Measurements from ENCODE around the gene LIPN. TPM values are rescaled to one million over a fixed set of nuclear protein-coding genes. Genes with fewer than 3 reads are reported as not detected.

The LIPN gene
- total and polyA plus RNA-seq, 8 donors, result 1.1 TPM; not detected in 7

DNA sequence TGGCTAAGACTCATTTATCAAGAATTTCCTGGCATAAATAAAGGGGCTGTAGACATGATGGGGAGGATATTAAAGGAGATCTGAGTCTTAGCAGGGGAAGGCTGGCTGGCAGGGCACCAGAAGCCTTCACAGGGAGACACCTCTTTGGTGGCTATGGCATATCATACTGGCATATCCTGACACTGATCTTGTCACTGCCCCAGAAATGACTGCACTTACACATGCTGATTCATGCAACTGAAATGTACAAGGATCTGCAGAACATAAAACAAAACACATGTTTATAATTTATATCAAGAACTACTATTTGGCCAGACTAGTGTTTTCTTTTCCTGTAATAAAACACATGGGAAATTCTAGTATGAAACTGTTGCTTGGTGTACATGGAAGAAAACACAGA is 5.5 kb upstream of the LIPN start:
- Histone ChIP-seq H3K27me3 (no peaks in the 10 kb centered on the region), H3K9me3 (peaks cover 0 to 2% (median under 1%) of the 10 kb centered on the region in 4 donors), H3K27ac (no peak overlapping the region), H3K36me3 (no peaks in the 10 kb centered on the region), H3K4me1 (no peaks in the 10 kb centered on the region), H3K4me3 (no peak overlapping the region)
- intact Hi-C loops (cut with DNase I; ENCODE audit: low total_unique reads), result no loop called here
- no peak for DNase-seq
- no peak for TF ChIP-seq POLR2A (IDR thresholded peaks at IDR 0.05)
- no peak for TF ChIP-seq EP300 (IDR thresholded peaks at IDR 0.05)
- no peak for TF ChIP-seq POLR2AphosphoS5 (IDR thresholded peaks at IDR 0.05)
- no peak for TF ChIP-seq CTCF (IDR thresholded peaks at IDR 0.05)

- WGBS, 5 donors, result 66 to 80% (median 74%) methylated on average over 3 of the region's 3 CpGs
- H3K27ac ChIP-seq, result no peak overlapping the region
Measured at GRCh38 chr10:88755753-88756152, 4.1 kb upstream of the LIPN start.

GRCh38 chr10:88756660-88757059 is 3.2 kb upstream of the LIPN start:
- no peaks in the 10 kb centered on the region for H3K4me1 ChIP-seq
- no peaks in the 10 kb centered on the region for H3K9me3 ChIP-seq
- H3K27me3 ChIP-seq, result no peaks in the 10 kb centered on the region
- intact Hi-C loops (cut with DNase I; ENCODE audit: low total_unique reads), result no loop called here
- TF ChIP-seq EP300 (IDR thresholded peaks at IDR 0.05) (no peak), POLR2A (IDR thresholded peaks at IDR 0.05) (no peak), POLR2AphosphoS5 (IDR thresholded peaks at IDR 0.05) (no peak), CTCF (IDR thresholded peaks at IDR 0.05) (no peak)
- 0 to 4% (median 0%) methylated on average over 1 of the region's 1 CpG for WGBS, 5 donors
- no peak overlapping the region for H3K27ac ChIP-seq
- no peaks in the 10 kb centered on the region for H3K36me3 ChIP-seq
- DNase-seq, result no peak
- no peak overlapping the region for H3K4me3 ChIP-seq

More at GRCh38 chr10:88755753-88756152, 4.1 kb upstream of the LIPN start:
- Histone ChIP-seq H3K36me3 (no peaks in the 10 kb centered on the region), H3K27me3 (no peaks in the 10 kb centered on the region), H3K4me3 (no peak overlapping the region), H3K9me3 (no peaks in the 10 kb centered on the region), H3K4me1 (no peaks in the 10 kb centered on the region)
- no peak for DNase-seq
- TF ChIP-seq CTCF (IDR thresholded peaks at IDR 0.05), result no peak
- no peak for TF ChIP-seq POLR2AphosphoS5 (IDR thresholded peaks at IDR 0.05)
- no peak for TF ChIP-seq POLR2A (IDR thresholded peaks at IDR 0.05)
- no peak for TF ChIP-seq EP300 (IDR thresholded peaks at IDR 0.05)
- intact Hi-C loops (cut with DNase I; ENCODE audit: low total_unique reads), result no loop called here

DNA sequence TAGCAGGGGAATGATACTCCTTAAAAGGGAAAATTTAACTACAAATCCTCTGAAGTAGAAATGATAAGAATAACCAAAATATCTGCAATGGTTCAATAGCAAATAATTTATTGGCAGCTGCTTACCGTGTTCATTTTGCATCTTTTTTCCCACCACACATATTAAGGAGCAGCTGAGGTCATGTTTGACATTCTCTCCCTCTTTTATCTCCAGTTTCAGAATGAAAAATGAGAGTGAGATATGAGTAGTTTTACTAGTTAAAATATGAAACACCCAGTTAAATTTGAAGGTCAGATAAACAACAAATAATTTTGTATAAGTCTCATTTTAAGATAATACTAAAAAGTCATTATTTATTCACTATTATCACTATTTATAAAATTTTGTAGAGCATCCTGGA is 3.1 kb downstream of the LIPN start:
- DNase-seq, result no peak
- 28 to 74% (median 48%) methylated on average over 1 of the region's 1 CpG for WGBS, 5 donors
- Histone ChIP-seq H3K36me3 (no peaks in the 10 kb centered on the region), H3K4me3 (no peak overlapping the region), H3K9me3 (no peaks in the 10 kb centered on the region), H3K27me3 (no peaks in the 10 kb centered on the region), H3K27ac (no peak overlapping the region), H3K4me1 (no peaks in the 10 kb centered on the region)
- intact Hi-C loops (cut with DNase I; ENCODE audit: low total_unique reads), result no loop called here
- TF ChIP-seq POLR2A (IDR thresholded peaks at IDR 0.05) (no peak), CTCF (IDR thresholded peaks at IDR 0.05) (no peak), POLR2AphosphoS5 (IDR thresholded peaks at IDR 0.05) (no peak), EP300 (IDR thresholded peaks at IDR 0.05) (no peak)

Measured in stomach (tissue), 9 donors.